OCI-LY3 (cell line): ENCODE measurements around the gene TLE3.

Experiments
- EZH2phosphoT487 ChIP-seq: fragments of 200-600 bp; shearing (Covaris generic); IDR thresholded peaks from 2 replicates; pipeline ENCODE4 v1.6.1; 2018; ENCODE audit warnings: antibody characterized with exemption, mixed run types, low read depth
- TF ChIP-seq, protein P1 (sequence below): fragments of 200-600, 300-600 bp; sonication (generic); IDR thresholded peaks from 2 replicates; pipeline ENCODE4 v1.5.1; 2014; ENCODE audit warnings: antibody characterized with exemption, low read length, low read depth

DNA sequence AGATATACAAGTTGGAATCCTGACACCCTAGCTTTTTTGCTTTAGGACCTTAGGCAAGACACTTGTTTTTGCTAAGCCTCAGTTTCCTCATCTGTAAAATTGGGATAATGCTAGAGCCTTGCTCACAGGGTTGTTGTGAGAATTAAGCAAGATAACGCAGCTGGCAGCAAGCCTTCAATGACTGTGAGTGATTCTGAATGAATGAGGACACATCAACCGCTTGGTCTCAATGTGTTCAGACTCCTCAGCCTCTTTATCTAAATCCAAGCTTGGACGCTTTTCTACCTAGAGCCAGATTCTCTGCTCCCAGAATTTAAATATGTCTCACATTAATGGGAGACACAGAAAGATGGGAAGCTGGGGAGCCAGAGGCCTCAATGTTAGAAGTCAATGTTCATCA lies 11.8 kb upstream of the TLE3 start:
- TF ChIP-seq, protein P1, sequence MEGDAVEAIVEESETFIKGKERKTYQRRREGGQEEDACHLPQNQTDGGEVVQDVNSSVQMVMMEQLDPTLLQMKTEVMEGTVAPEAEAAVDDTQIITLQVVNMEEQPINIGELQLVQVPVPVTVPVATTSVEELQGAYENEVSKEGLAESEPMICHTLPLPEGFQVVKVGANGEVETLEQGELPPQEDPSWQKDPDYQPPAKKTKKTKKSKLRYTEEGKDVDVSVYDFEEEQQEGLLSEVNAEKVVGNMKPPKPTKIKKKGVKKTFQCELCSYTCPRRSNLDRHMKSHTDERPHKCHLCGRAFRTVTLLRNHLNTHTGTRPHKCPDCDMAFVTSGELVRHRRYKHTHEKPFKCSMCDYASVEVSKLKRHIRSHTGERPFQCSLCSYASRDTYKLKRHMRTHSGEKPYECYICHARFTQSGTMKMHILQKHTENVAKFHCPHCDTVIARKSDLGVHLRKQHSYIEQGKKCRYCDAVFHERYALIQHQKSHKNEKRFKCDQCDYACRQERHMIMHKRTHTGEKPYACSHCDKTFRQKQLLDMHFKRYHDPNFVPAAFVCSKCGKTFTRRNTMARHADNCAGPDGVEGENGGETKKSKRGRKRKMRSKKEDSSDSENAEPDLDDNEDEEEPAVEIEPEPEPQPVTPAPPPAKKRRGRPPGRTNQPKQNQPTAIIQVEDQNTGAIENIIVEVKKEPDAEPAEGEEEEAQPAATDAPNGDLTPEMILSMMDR: no peak
- no peak for TF ChIP-seq EZH2phosphoT487
